Ishikawa (cell line): ENCODE results near the gene PNPLA6.

Experiments used
- CEBPB ChIP-seq: IDR thresholded peaks from 2 replicates; pipeline ENCODE4 v1.6.1; 2012
- CREB1 ChIP-seq: IDR thresholded peaks from 2 replicates; pipeline ENCODE4 v1.6.1; 2012; ENCODE audit warnings: low read depth
- EGR1 ChIP-seq: IDR thresholded peaks from 2 replicates; pipeline ENCODE4 v1.6.1; 2012
- EP300 ChIP-seq: IDR thresholded peaks from 2 replicates; pipeline ENCODE4 v1.6.1; 2012; ENCODE audit warnings: borderline replicate concordance
- FOXM1 ChIP-seq: IDR thresholded peaks from 2 replicates; pipeline ENCODE4 v1.6.1; 2012; ENCODE audit warnings: low read depth, borderline replicate concordance
- MAX ChIP-seq: IDR thresholded peaks from 2 replicates; pipeline ENCODE4 v1.6.1; 2012
- NFIC ChIP-seq: IDR thresholded peaks from 2 replicates; pipeline ENCODE4 v1.6.1; 2012
- RAD21 ChIP-seq: IDR thresholded peaks from 2 replicates; pipeline ENCODE4 v1.6.1; 2012; ENCODE audit warnings: low read depth
- REST ChIP-seq: IDR thresholded peaks from 2 replicates; pipeline ENCODE4 v1.6.1; 2012; ENCODE audit warnings: low read depth, mild to moderate bottlenecking
- TAF1 ChIP-seq: IDR thresholded peaks from 2 replicates; pipeline ENCODE4 v1.6.1; 2012; ENCODE audit warnings: low read depth, mild to moderate bottlenecking
- TCF12 ChIP-seq: IDR thresholded peaks from 2 replicates; pipeline ENCODE4 v1.6.1; 2012; ENCODE audit warnings: low read depth
- TEAD4 ChIP-seq: IDR thresholded peaks from 2 replicates; pipeline ENCODE4 v1.6.1; 2012
- USF1 ChIP-seq: IDR thresholded peaks from 2 replicates; pipeline ENCODE4 v1.6.1; 2012
- YY1 ChIP-seq: IDR thresholded peaks from 2 replicates; pipeline ENCODE4 v1.6.1; 2012; ENCODE audit warnings: low read depth
- ZBTB7A ChIP-seq: IDR thresholded peaks from 2 replicates; pipeline ENCODE4 v1.6.1; 2012; ENCODE audit warnings: low read depth

PNPLA6 gene

GRCh38 chr19:7602240-7602934 lies 66.9 kb downstream of the PNPLA6 start:
- TF ChIP-seq YY1, result no peak
- TF ChIP-seq TEAD4, result no peak
- no peak for TF ChIP-seq CREB1
- TF ChIP-seq TCF12, result no peak
- no peak for TF ChIP-seq FOXM1
- no peak for TF ChIP-seq TAF1
- TF ChIP-seq RAD21, result no peak
- no peak for TF ChIP-seq MAX
- TF ChIP-seq USF1, result no peak
- TF ChIP-seq EP300, result no peak
- TF ChIP-seq NFIC, result no peak
- TF ChIP-seq ZBTB7A, result no peak
- no peak for TF ChIP-seq CEBPB
- TF ChIP-seq EGR1, result no peak
- TF ChIP-seq REST, result no peak

GRCh38 chr19:7602935-7603497 lies 67.5 kb downstream of the PNPLA6 start:
- TF ChIP-seq NFIC, result no peak
- no peak for TF ChIP-seq TEAD4
- no peak for TF ChIP-seq MAX
- no peak for TF ChIP-seq EGR1
- no peak for TF ChIP-seq FOXM1

GRCh38 chr19:7603919-7604318 lies 68.4 kb downstream of the PNPLA6 start:
- TF ChIP-seq YY1 (no peak), NFIC (no peak), CREB1 (no peak), TEAD4 (no peak), RAD21 (no peak), TAF1 (no peak), FOXM1 (no peak)

- TF ChIP-seq ZBTB7A (no peak), YY1 (no peak), FOXM1 (no peak), EP300 (no peak), REST (no peak), RAD21 (no peak), CEBPB (no peak), MAX (no peak), TEAD4 (no peak), NFIC (no peak), CREB1 (no peak), TAF1 (no peak), USF1 (no peak)
These were observed 70.1 kb downstream of the PNPLA6 start for GRCh38 chr19:7605490-7606222.

- TF ChIP-seq NFIC (no peak), FOXM1 (no peak), MAX (no peak), YY1 (no peak), EGR1 (no peak), CREB1 (no peak), ZBTB7A (no peak), REST (no peak), TAF1 (no peak), TCF12 (no peak), CEBPB (no peak), RAD21 (no peak), USF1 (no peak), EP300 (no peak), TEAD4 (no peak)
These were observed 70.8 kb downstream of the PNPLA6 start for GRCh38 chr19:7606289-7606688.
